SK-MEL-5 (cell line): Measurements from ENCODE around the gene PLSCR2. TPM values are rescaled to one million over a fixed set of nuclear protein-coding genes. Genes with fewer than 3 reads are reported as not detected.
"Not testable (repeated sequence)": the region's sequence is repeated elsewhere in the genome, so short reads cannot be mapped to it uniquely, and the experiment has no call there.

Experiments used
- DNase-seq: peaks from one replicate; pipeline ENCODE4 v3.0.0-alpha.2; 2016; ENCODE audit warnings: low read depth, low spot score
- in situ Hi-C: cut with HindIII; loops from 2 replicates; pipeline ENCODE4 v1.10.0; 2016; ENCODE audit warnings: low sequenced_read_pairs, high pct_unique_total_duplicates, low pct_unique_long_range_greater_than_20kb
- total RNA-seq: library from RNA; depleted of rRNA; stranded (reverse); fragments of >200 nt; shearing (Covaris generic); gene quantifications from 2 replicates; pipeline ENCODE4 v1.2.3, GENCODE V29; 2014

Gene PLSCR2
- total RNA-seq, 1 experiment from 2014 or later = not detected

DNA sequence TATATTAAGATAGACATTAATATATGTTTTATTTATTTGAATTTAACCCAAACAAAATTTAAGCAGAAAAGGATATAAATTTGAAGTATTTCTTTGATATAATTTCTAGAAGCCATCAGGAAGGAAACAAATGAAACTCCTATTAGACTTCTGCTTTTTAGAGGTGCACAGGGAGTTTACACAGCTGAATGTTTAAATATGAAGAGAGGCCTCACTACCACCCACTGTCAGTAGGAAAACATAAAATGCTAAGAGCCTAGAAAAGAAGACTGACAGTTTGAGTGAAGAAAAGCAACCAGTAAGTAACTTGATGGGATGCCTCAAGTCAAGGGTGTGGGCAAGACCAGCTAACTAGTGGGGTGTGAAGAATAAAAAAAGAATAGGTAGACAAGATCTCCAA, 19.7 kb downstream of the PLSCR2 start:
- in situ Hi-C loops = no loop called here

DNA sequence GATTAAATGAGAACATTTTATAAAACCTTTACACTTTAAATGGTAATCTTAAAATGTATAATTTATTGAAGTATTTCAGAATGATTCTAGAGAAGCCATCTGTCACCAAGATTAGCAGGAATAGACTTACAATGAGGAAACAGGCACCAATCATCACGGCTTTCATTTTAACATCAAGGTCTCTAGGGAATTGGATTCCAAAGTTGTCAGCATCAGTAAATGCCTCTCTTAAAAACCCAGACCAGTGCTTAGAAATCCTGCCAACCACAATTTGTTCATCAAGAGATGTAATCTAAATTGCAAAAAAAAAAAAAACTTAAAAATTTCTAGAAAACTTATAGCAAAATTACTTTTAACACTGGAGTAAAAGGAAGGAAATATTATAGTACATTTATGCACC, 20.3 kb downstream of the PLSCR2 start:
- in situ Hi-C loops = no loop called here
- DNase-seq = no peak

More for the DNA sequence above, 19.7 kb downstream of the PLSCR2 start:
- no peak for DNase-seq

DNA sequence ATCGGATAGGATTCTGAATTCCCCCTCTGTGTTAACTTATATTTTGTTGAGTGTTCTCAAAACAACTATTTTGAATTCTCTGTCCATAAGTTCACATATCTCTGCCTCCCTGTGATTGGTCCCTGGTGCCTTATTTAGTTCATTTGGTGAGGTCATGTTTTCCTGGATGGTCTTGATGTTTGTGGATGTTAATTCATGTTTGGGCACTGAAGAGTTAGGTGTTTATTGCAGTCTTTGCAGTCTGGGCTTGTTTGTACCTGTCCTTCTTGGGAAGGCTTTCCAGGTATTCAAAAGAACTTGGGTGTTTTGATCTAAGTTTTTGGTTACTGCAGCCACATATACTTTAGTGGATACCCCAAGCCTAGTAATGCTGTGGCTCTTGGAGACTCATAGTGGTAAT, 23.3 kb downstream of the PLSCR2 start:
- in situ Hi-C loops = no loop called here

DNA sequence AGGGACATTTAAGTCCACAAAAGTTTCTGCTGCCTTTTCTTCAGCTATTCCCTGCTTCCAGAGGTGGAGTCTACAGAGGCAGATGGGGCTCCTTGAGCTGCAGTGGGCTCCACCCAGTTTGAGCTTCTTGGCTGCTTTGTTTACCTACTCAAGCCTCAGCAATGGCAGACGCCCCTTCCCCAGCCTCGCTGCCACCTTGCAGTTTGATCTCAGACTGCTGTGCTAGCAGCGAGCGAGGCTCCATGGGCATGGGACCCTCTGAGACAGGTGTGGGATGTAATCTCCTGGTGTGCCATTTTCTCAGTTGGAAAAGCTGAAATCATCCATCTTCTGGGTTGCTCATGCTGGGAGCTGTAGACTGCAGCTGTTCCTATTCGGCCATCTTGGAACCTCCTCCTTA, 29.1 kb downstream of the PLSCR2 start:
- DNase-seq, in situ Hi-C loops: not testable (repeated sequence)

More for the DNA sequence above, 23.3 kb downstream of the PLSCR2 start:
- no peak for DNase-seq

DNA sequence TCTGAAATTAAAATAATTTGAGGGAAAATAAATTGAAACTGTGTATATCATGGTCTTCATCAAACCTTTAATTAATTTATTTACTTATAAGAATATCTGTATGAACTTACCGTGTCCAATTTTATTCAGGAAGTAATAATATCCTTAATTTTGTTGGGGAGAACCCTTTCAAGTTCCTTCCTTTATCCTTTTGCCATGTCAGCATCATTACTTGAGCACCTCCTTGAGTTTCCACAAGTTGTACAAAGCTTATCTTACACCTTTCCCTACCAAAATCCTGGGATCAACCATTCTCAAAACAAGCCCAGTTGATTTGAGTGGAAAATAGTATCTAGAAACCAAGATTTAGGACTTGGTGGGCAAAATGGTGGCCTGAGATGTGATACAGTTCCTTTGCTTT, 37.3 kb downstream of the PLSCR2 start:
- no peak for DNase-seq

DNA sequence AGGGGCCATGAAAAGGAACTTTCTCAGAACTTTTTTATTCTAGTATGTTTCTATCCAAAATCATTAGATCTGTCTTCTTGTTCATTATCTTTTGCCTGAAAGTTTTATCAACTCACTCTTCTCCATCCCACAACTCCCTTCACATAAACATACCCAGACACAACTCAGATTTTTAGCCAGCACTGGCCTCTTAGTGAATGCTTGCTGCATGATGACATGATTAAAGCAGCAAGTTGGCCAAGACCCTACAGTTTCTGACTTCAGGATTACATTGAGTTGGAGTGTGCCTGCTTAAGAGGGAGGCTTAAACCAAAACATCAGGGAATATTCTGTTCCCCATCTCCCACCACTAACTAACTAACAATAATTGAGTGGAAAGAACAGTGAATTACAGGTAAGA, 38.1 kb downstream of the PLSCR2 start:
- in situ Hi-C loops = no loop called here
- DNase-seq = no peak

More for the DNA sequence above, 37.3 kb downstream of the PLSCR2 start:
- in situ Hi-C loops = no loop called here

DNA sequence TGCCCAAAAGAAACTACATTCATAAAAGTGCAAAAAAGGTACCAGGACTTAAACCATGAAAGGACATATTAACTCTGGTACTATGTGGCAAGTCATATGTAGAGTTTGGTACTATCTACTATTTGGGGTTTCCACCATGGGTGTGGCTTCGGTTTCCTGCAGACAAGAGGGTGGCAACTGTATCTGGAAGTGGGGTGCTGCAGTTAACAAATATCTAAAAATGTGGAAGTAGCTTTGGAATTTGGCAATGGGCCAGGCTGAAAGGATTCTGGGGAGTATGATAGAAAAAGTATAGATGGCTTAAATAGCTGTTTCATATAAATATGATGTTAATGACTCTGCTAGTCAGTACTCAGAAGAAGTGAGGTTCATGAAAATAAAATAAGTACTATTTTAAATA, 44.0 kb downstream of the PLSCR2 start:
- in situ Hi-C loops = no loop called here
- no peak for DNase-seq

DNA sequence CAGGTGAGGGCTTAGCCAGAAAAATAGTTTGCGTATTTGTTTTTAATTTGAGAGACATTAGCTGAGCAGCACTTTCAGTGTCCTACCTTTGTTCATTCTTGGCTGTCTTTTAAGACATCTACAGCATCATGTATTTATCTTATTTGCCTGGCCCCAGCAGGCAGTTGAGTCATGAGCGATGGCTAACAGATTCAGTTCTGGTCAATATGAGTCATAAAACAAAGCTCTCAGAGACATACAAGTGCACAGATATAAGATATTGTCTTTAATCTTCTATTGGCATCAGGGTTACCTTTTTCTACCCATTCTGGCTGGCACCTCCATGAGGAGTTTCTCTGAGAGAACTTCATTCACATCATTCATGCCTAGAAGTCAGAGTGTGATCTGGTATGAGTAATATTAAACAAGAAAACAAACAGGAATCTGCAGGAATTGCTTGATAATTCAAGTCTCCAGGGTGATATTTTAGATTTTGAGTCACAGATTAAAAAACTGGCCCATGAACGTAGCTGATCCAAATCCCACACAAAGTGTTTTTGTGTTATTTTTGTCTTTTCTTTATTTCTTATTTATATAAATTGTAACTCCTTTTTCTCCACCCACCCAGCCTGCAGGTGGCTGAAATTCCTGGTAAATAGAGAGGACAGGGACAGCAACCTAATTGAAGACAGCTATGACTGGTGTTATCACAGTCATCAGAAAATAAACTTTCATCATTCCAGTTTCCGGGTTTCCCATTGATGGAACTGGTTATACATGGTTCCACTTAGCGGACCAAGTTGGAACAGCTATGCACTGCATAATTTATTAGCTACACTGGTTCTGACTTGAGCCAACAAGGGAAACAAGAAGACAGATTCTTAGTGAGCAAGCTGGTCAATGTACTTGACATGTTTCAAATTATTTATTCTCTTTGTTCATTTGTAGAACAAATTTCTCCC, 47.3 kb downstream of the PLSCR2 start:
- DNase-seq = no peak
- in situ Hi-C loops = no loop called here

DNA sequence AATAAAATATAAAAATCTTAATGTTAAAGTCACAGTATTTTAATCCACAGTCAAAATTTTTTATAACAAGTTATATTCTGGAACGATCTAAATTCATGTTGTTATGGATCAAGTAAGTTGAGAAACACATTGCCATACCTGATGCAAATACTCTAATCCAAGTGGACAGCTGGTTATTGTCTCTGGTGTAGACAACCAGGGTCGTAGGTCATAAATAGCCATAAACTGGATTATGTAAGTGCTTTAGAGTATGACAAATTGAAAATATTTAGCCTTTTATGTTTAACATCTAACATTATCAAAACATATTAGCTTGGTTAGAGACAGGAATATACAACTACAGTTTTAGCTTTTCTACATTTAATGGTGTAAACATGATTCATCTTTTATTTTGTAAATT, 53.0 kb downstream of the PLSCR2 start:
- in situ Hi-C loops = no loop called here
- no peak for DNase-seq

DNA sequence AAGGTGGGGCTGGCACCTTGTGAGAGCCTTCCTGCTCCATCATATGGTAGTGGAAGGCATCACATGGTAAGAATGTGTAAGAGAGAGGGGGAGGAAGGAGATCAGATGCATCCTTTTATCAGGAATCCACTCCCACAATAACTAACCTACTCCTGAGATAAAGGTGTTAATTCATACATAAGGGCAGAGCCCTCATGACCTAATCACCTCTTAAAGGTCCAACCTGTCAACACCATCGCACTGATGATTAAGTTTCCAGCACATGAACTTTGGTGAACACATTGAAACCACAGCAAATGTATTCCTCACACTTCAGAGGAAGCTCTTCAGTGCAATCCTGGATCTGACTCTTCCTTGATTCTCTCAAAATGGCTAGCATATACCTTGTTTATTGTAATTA, 55.4 kb downstream of the PLSCR2 start:
- in situ Hi-C loops = no loop called here

DNA sequence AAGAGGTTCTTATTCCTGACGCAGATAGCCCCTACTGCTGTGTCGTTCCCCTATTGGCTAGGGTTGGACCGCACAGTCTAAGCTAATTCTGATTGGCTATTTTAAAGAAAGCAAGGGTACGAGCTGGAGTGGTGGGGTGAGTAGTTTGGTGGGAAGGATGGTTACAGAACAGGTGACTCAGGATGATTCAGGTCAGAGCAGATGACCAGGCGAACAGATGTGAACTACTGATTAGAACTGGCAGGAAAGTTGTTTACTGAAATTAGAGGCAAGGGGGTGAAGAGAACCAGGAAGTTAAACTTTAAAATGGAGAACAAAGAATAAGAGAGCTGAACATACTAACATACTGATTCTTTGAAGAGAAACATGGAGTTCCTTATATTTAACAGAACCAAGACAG, 56.6 kb downstream of the PLSCR2 start:
- in situ Hi-C loops, DNase-seq: not testable (repeated sequence)

More for the DNA sequence above, 55.4 kb downstream of the PLSCR2 start:
- no peak for DNase-seq

DNA sequence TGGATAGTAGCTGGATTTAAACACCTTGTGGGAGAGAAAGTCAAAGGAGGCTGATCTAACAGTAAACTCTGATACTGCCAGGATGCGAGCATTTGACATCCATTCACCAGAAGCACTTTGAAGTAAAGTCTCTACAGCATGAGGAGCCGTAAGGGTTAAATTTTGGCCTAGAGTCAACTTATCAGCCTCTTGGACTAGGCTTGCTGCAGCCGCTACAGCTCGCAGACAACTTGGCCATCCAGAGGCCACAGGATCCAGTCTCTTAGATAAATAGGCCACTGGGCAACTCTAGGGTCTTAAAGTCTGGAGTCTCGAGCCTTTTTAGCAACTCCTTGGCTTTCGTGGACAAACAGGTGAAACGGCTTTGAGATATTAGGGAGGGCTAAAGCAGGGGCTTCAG, 61.4 kb downstream of the PLSCR2 start:
- in situ Hi-C loops = no loop called here

DNA sequence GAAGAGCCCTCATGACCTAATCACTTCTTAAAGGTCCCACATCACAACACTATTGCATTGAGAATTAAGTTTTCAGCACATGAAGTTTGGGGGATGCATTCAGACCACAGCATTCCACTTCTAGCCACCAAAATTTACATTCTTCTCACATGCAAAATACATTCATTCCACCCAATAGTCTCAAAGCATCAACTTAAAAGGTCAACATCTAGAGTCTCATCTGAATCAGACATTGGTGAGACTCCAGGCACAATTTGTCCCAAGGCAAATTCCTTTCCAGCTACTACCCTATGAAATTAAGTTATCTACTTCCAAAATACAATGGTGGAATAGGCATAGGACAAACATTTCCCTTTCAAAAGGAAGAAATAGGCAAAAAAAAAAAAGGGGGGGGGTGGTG, 64.9 kb downstream of the PLSCR2 start:
- no peak for DNase-seq
- in situ Hi-C loops = no loop called here

More for the DNA sequence above, 61.4 kb downstream of the PLSCR2 start:
- no peak for DNase-seq

DNA sequence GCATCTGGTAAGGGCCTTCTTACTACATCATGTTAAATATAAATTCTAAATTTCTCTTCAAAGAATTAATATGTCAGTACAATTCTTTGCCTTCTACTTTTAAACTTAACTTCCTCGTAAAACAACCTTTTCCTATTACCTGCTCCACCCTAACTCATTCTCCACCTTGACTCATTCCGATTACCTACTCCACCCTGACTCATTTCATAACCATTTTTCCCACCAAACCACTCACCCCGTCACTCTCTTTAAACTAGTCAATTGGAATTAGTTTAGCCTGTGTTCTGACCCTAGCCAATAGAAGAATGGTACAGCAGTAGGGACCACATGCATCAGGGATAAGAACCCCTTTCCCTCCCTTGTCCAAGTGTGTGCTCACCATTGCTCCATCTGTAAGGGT, 65.6 kb downstream of the PLSCR2 start:
- no peak for DNase-seq
- in situ Hi-C loops = no loop called here

DNA sequence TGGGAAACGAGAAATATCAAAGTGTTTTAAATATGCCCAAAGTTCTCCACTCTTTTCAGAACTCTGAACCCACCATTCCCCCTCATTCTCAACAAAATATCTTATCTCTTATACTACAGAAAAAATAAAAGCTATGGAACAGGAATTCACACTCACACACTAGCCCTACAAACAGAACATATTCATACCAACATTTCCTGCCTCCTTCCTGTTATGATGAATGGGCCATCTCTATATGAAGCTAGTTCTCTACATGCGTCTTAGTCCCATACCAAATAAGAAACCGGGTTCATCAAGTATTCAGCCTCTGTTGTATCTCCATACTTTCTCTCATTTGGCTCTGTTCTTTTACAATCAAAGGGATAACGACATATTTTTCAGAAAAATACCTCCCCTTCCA, 72.6 kb downstream of the PLSCR2 start:
- in situ Hi-C loops = no loop called here
- no peak for DNase-seq

DNA sequence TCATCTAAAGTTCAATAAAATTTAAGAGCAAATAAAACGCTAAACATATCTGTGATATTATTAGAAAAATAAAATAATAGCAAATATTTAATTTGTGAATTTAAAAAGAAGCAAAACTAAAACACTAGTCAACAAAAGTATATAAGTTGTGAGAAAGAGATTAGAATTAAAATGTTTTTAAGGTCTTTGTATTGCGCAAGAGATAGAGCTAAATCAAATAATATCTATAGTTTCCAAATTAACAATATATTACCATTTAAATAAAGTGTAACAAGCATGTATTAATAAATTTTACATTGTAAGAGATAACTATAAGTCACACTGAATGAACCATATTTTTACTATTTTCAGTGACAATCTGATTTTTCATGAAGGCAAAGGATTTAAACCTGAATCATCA, 74.2 kb downstream of the PLSCR2 start:
- in situ Hi-C loops = no loop called here
- DNase-seq = no peak

DNA sequence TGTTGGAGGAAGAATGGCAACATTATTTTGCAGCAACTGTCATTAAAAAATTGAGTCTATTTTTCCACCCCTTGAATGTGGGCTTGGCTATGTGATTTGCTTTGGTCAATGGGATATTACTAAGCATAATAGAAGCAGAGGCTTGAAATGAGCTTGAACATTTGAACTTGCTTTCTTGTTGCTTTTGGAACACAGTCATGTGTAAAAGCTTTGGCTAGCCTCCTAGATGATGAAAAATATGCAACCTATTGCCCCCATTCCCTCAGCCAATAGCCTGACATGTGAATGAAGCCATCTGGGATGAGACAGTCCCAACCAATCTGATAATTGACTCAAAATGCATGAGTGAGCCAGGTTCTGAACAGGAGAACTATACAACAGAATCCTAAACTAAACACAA, 78.4 kb downstream of the PLSCR2 start:
- in situ Hi-C loops = no loop called here
- no peak for DNase-seq

DNA sequence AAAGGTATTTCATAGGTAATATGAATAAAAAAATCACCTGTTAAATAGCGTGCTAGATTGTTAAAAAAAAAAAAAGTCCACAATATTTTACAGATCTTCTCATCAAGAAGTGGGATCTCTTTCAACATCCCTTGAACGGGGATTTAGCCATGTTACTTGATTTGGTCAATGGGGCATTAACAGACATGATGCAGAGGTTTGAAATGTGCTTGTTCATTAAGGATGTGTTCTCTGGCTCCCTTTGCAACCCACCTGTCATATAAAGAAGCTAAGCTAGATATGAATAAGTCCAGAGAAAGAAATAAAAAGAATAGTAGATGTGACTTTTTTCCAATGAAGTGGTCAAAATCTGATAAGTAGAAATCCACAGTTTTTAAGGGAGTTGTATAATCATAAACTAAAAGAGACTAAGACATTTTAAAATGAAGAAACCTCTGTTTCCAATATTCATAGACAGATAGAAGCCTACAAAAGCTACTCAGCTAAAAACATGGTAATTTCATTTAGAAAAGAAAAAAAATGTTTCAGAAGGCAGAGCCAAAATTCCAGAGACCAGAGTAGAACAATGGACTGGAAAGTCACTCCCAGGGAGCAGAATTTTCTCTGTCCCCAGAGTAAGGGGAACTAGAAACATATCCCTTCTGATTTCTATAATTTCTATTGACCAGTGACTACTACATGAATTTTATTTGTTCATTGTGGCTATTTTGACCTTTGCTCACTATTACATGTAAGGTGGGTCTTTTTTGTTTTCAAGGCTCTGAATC, 79.2 kb downstream of the PLSCR2 start:
- in situ Hi-C loops = no loop called here
- no peak for DNase-seq

DNA sequence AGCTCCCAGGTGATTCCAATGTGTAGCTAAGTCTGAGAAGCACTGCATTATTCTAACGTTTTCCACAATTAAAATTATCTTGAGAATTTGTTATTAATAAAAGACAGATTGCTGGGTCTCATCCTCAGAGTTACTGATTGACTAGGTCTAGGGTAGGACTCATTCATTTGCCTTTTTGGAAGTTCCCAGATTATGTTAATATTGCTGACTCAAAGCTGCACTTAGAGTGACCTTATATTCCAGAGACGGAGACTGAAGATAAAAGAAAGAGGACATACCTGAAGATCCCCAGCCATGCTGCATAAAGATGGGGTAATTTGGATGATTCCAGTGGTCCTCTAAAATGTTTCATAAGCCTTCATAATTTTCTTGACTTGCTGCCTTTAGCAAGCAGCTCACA, 81.8 kb downstream of the PLSCR2 start:
- in situ Hi-C loops = no loop called here
- no peak for DNase-seq
